Chondrocyte (in vitro differentiated cells): Measurements from ENCODE around the gene BANP. TPM values are rescaled to one million over a fixed set of nuclear protein-coding genes. Genes with fewer than 3 reads are reported as not detected.
A peak's percentile ranks its signal among the peaks of the same experiment; 100 is the strongest.
"Not testable (repeated sequence)": the region's sequence is repeated elsewhere in the genome, so short reads cannot be mapped to it uniquely, and the experiment has no call there.

Experiments used
- DNase-seq: peaks from one replicate; pipeline ENCODE4 v3.0.0; 2021; ENCODE audit warnings: mixed read lengths, low spot score
- H3K27ac Mint-ChIP-seq: one replicate; pipeline ENCODE4 v1.8.0; 2021; ENCODE audit warnings: mild to moderate bottlenecking, moderate library complexity, mixed read lengths; ENCODE audit not compliant: unreplicated experiment
- H3K27me3 Mint-ChIP-seq: 2 replicates; pipeline ENCODE4 v1.8.0; 2021; ENCODE audit warnings: low read depth, mixed read lengths
- H3K36me3 Mint-ChIP-seq: 2 replicates; pipeline ENCODE4 v1.8.0; 2021; ENCODE audit warnings: low read depth, mixed read lengths
- H3K4me1 Mint-ChIP-seq: 2 replicates; pipeline ENCODE4 v1.8.0; 2021; ENCODE audit warnings: low read depth, mild to moderate bottlenecking, mixed read lengths
- H3K4me3 Mint-ChIP-seq: one replicate; pipeline ENCODE4 v1.8.0; 2021; ENCODE audit warnings: mild to moderate bottlenecking, moderate library complexity, mixed read lengths; ENCODE audit not compliant: unreplicated experiment
- H3K9me3 Mint-ChIP-seq: 2 replicates; pipeline ENCODE4 v1.8.0; 2021; ENCODE audit warnings: low read depth, mixed read lengths
- CTCF ChIP-seq: fragments of 200-600 bp; sonication (generic); IDR thresholded peaks from 2 replicates; pipeline ENCODE4 v1.5.0; 2021; ENCODE audit warnings: antibody characterized with exemption, mild to moderate bottlenecking, moderate library complexity
- total RNA-seq: library from RNA; stranded (reverse); gene quantifications from 3 replicates; pipeline ENCODE4 v1.2.1, GENCODE V29; 2021

BANP gene
- total RNA-seq, 1 donor from 2014 or later, result 15.0 TPM

GRCh38 chr16:88118376-88118775 lies 167.1 kb downstream of the BANP start:
- Mint-ChIP-seq H3K9me3 (no peaks in the 10 kb centered on the region), H3K27me3 (no peaks in the 10 kb centered on the region), H3K4me1 (peaks cover 37% of the 10 kb centered on the region), H3K36me3 (no peaks in the 10 kb centered on the region), H3K27ac (peak overlapping the region; percentile 90), H3K4me3 (peak overlapping the region; percentile 29)
- DNase-seq, result peak; percentile 59
- TF ChIP-seq CTCF, result no peak

- peaks cover 37% of the 10 kb centered on the region for H3K4me1 Mint-ChIP-seq
- DNase-seq, result peak; percentile 59
- H3K4me3 Mint-ChIP-seq, result peak overlapping the region; percentile 29
- not testable (repeated sequence) for H3K27me3 Mint-ChIP-seq, H3K36me3 Mint-ChIP-seq, H3K9me3 Mint-ChIP-seq
- peak overlapping the region; percentile 90 for H3K27ac Mint-ChIP-seq
- peak; percentile 30 for TF ChIP-seq CTCF
Measured at GRCh38 chr16:88118852-88119741, 167.9 kb downstream of the BANP start.

GRCh38 chr16:88119881-88120751 lies 168.9 kb downstream of the BANP start:
- H3K4me3 Mint-ChIP-seq, H3K27me3 Mint-ChIP-seq, H3K9me3 Mint-ChIP-seq, H3K27ac Mint-ChIP-seq, H3K36me3 Mint-ChIP-seq: not testable (repeated sequence)
- peaks cover 33% of the 10 kb centered on the region for H3K4me1 Mint-ChIP-seq
- DNase-seq, result peak; percentile 71

GRCh38 chr16:88120812-88121211 lies 169.6 kb downstream of the BANP start:
- no peaks in the 10 kb centered on the region for H3K9me3 Mint-ChIP-seq
- H3K4me3 Mint-ChIP-seq, result no peak overlapping the region
- no peak for TF ChIP-seq CTCF
- DNase-seq, result no peak
- no peak overlapping the region for H3K27ac Mint-ChIP-seq
- H3K27me3 Mint-ChIP-seq, result no peaks in the 10 kb centered on the region
- no peaks in the 10 kb centered on the region for H3K36me3 Mint-ChIP-seq
- H3K4me1 Mint-ChIP-seq, result peaks cover 33% of the 10 kb centered on the region

GRCh38 chr16:88121391-88121790 lies 170.2 kb downstream of the BANP start:
- H3K27me3 Mint-ChIP-seq, H3K27ac Mint-ChIP-seq, H3K4me3 Mint-ChIP-seq, H3K9me3 Mint-ChIP-seq, H3K36me3 Mint-ChIP-seq, DNase-seq: not testable (repeated sequence)
- peaks cover 31% of the 10 kb centered on the region for H3K4me1 Mint-ChIP-seq

GRCh38 chr16:88121886-88122580 lies 170.8 kb downstream of the BANP start:
- no peak for DNase-seq
- Mint-ChIP-seq H3K27me3 (no peaks in the 10 kb centered on the region), H3K4me1 (peaks cover 25% of the 10 kb centered on the region), H3K4me3 (no peak overlapping the region), H3K36me3 (no peaks in the 10 kb centered on the region), H3K9me3 (no peaks in the 10 kb centered on the region), H3K27ac (no peak overlapping the region)
- no peak for TF ChIP-seq CTCF
